ENCODE data around the gene RHBDF2.

DNA sequence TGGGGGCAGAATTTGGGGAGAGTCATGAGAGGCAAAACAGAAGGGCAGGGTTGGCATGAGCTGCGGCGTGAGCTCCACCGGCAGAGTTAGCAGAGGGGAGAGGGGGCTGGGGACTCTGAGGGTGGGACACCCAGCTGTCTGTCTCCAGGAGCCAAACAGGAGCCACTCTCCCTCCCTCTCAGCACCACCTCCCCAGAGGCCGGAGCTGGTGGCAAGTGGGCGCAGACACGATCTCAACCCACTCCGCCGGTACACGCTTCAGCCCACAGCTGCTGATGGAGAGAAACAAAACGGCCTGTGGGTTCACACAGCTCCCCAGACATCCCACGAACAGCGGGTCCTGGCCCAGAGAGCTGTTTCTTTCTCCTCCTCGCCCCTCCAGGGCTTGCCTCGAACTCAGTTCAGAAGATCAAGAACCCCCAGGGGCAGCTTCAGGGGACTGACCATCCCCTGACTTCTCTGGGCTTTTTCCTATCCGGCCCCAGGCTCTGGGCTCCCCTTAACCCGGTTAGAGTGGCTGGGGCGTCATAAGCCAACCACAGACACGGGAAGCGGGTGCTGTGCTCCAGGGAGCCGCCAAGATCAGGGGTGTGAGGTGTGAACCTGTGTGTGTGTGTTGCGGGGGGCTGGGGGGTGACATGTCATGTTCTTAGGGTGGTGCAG is 7.6 kb downstream of the RHBDF2 start:
- TF ChIP-seq CTCF (conservative IDR thresholded peaks at IDR 0.05; ENCODE audit: low read length) (no peak), EZH2phosphoT487 (IDR thresholded peaks at IDR 0.05; ENCODE audit: borderline replicate concordance, low read depth, low read length) (no peak)
